GM19043 (cell line): ENCODE data around the gene LIG1.

ENCODE experiments used
- ATAC-seq: cut with Tn5 transposase; IDR thresholded peaks from one replicate; pipeline ENCODE4 v1.9.1; 2021; ENCODE audit warnings: low read depth; ENCODE audit not compliant: unreplicated experiment

Gene LIG1

DNA sequence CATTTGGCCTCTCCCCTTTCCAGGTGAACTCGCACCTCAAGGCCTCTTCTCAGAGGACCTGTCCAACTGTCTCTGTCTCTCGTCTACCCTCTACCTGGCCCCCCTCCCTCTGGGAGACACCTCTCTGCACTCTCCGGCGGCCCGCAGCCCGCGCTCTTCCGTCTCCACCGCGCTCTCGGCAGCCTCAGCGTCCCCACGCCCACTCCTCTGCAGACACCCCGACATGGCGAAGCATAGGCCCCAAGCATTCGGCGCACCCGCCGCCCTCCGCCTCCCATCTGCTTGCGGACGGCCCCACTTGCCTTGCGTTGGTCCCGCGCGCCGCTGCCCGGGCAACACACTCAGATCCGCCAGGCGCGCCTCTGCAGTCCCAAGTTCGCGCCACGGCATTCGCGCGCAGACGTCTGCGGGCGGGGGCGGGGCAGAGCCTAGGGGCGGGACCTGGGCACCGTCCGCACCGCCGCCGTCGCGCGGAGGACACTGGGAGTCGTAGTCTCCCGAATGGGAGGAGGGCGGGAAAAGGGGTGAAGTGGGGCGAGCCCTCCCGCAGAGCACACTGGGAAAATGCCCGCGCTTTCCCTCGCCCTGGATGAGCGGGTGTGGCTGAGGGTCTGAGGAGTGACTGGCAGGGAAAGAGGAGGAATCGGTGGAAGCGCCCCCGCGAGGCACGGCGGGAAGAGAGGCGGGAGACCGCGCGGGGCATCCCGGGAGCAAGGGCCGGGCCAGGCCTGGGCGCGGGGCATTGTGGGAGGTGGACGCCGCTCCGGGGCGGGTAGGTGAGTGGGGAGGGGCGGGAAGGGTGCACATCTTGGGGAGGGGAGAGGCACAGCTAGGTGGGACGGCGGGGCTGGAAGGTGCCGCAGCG is at the start of gene LIG1, which contains the start of gene ZSWIM9:
Gene LIG1 (minus strand): TSS at position 406 of the 865 bp plus-strand sequence. CDS start 4,778 bp downstream, outside the sequence.
Gene ZSWIM9 (plus strand): TSS at position 742 of the 865 bp plus-strand sequence. CDS start 1,123 bp downstream, outside the sequence.
- ATAC-seq, result peak; percentile 84

- no peak for ATAC-seq
Measured at GRCh38 chr19:48218997-48219396, 48.9 kb upstream of the LIG1 start.

DNA sequence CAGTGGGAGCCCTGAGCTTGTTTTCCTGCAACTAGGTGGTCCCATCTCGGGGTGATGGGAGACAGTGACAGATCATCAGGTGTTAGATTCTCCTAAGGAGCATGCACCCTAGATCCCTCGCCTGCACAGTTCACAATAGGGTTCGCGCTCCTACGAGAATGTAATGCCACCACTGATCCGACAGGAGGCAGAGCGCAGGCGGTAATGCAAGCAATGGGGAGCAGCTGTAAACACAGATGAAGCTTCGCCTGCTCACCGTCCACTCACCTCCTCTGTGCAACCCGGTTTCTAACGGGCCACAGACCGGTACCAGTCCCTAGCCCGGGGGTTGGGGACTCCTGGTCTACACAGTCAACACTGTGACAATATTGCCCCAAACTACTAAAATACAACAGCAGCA is 46.8 kb upstream of the LIG1 start:
- ATAC-seq, result no peak

DNA sequence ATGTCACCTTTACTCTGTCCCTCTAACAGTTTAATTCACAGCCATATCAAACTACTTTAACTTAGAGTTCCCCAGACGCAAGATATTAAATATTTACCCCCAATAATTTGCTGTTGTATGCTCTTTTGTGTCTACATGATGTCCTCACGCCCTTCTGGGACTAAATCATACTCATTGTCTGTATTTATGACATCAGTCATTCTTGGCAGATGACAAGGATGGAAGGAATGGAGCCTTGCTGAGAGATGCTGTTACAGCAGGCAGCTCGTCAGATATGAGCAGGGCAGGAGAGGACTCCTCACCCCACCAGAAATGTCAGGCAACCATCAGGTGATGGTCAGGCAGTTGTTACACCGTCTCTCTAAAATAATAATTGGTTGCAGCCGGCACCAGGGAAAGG is 43.8 kb upstream of the LIG1 start:
- ATAC-seq, result no peak

DNA sequence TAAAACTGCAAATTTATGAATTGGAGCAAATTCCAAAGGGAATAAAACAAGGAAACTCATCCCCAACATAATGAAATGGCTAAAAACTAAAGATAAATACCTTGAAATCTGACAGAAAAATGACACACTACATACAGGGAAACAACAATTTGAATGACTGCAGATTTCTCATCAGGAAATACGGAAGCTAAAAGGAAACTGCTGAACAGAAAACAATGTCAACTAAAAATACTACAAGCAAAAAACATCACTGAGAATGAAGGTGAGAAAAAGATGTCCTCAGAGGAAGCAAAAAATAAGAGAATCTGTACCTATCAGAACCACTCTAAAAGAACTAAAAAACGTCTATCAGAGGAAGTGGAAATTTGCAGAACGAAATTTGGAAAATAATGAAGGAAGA is 39.9 kb upstream of the LIG1 start:
- no peak for ATAC-seq

DNA sequence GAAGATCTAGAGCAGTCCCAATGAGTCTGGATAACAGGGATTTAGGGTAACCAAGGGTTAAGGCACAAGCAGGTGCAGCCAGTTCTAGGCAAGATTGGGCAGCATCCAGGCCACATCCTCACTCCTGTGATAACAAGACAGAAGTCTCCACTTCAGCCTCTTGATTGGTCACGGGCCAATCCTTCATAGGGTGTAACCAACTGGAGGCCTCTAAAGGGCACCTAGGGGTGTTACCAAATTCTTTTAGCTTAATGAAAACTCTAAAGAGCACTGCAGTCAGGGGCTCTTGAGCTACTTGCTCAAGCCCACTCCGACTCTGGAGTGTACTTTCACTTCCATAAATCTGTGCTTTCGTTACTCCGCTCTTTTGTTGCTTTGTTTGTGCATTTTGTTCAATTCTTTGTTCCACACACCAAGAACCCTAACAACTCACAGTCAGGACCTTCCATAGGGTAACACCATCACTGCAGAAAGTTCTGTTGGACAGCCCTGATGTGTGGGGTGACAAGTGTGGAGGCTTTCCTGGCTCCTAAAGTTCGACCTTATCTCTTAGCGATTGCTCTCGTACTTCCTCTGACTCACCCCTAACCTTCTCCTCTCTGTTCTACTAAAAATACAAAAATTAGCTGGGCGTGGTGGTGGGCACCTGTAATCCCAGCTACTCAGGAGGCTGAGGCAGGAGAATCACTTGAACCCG is 36.4 kb upstream of the LIG1 start:
- ATAC-seq, result no peak

DNA sequence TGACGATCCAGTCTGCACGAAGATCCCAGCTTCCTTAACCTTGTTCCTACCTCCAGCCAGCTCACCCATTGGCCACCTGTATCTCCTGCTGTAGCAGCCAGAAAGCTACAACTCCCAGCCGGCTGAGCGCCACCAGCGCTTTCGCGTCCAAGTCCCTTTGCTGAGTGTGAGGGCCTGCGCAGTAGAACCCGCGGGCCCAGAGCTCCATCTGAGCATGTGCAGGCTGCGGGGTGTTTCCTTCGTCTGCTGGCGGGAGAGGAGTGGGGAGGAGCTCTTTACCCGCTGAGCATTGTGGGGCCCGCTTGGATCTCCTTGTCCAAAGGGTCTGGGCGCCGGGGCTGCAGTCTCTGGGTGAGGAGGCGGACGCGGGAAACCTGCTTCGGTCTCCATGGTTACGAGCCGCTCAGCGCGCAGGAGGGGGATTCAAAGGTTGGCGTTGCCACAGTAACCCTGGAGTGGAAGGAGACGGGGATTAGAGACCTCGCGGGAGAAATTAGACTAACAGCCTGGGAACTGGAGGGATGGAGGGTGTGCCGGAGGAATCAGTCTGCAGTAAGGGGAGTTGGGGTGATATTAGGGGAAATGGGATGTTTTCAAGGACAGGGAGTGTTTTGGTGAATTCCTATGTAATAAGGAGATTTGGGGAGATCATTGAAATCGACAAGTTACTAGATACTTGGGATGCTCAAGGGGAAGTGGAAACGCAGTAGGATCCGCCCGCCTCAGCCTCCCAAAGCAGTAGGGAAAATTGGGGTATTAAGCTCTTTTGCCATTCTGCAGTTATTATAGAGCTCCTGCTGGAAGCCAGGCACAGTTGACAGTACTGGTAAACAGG is 33.9 kb upstream of the LIG1 start:
- peak; percentile 82 for ATAC-seq

GRCh38 chr19:48203222-48203793 is 33.2 kb upstream of the LIG1 start:
- ATAC-seq, result no peak

- ATAC-seq, result no peak
Measured at GRCh38 chr19:48196933-48197665, 27.0 kb upstream of the LIG1 start.

GRCh38 chr19:48196321-48196763 is 26.2 kb upstream of the LIG1 start:
- ATAC-seq, result no peak

GRCh38 chr19:48194844-48195830 is 25.0 kb upstream of the LIG1 start:
- ATAC-seq, result no peak

DNA sequence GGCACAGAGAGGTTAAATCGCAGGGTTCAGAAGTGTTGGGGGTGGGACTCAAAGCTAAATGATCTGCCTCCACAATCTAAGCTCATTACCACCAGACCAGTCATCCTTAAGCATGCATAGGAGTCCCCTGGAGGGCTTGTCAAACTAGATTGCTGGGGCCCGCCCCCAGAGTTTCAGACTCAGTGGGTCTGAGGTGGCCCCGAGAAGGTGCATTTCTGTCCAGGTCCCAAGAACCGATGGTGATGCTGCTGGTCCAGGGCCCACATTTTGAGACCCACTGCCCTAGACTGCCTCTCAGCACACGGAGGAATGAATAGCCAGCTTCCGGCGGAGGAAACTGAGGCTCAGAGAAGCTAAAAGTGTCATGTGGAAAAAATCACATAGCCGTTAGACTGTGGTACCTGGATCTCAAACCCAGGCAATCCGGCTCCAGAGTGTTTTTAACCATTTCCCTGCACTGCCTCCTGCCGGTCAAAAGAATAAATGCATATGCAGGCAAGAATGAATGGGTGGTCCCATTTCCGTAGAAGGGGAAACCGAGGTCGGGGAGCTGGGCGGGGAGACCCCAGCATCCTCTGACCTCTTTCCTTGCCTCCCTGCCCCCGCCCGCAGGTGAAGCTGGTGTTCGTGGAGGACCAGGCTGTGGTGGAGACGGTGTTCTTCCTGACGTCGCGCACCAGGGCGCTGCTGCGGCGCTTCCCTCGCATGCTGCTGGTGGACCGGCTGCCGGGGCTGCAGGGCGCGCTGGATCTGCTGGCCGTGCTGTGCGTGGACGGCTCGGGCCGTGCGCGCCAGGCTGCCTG is 24.1 kb upstream of the LIG1 start:
- ATAC-seq, result no peak

DNA sequence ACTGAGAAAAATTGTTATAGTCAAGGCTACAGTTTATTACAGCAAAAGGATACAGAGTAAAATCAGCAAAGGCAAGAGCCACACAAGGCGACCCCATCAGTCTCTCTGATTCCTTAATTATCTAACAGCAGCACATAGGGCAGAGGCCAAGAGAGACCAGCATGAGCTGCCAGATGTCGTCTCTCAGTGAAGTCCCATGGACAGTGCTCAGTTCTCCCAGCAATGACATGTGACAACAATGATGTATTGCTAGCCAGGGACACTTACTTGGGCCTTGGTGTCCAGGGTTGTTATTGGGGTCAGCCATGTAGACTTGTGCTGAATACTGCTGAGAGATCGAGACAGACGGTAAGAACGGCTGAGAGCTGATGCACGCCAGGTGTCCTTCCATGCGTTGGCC is 22.6 kb upstream of the LIG1 start:
- ATAC-seq, result no peak

GRCh38 chr19:48190885-48191284 is 20.7 kb upstream of the LIG1 start:
- no peak for ATAC-seq

DNA sequence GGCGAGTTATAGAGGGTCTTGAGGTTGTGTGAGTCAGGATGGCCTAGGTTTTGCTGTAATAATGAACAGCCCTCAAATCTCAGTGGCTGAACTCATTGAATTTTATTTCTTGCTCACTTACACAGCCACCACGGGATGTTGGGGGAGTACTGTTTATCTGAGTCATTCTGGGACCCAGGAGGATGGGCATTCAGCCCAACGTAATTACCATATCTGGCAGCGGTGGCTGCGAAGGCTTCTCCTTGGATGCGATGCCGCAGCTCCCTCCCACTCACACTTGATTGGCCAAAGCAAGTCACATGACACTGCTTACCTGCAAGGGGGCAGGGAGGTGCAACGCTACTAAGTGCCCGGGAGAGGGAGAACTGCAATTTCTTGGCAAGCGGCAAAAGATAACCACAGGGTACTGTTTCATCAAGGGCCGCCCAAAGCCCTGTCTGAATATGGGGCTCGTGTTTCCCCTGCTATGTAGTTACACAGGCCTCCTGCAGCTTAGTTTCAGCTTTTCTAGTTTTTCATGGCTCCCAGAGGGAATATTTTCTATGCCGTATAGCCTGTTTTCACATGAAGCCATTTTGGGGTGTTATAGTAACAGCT is 20.2 kb upstream of the LIG1 start:
- no peak for ATAC-seq

- peak; percentile 35 for ATAC-seq
Measured at GRCh38 chr19:48186541-48186991, 16.4 kb upstream of the LIG1 start.

GRCh38 chr19:48186015-48186414 is 15.9 kb upstream of the LIG1 start:
- ATAC-seq, result peak; percentile 67
